ENCODE results near the gene ZBTB39.

The ZBTB39 gene

DNA sequence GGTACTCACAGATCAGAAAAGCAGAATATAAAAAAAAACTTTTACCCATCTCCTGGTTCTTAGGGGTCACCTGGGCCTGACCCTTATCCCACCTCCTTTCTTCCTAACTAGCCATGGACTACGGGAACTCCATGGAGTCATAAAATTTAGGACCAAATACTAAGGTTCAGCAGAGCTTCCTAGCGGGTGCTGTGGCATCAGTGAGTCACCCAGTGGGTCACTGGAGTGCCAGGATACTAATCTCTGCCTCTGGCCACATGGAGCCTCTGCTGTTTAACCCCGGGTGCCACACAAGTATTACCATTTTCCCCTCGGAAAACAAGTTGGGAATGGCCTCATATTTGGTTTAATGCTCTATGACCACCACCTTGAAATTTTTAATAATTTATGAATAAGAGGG, 6.9 kb downstream of the ZBTB39 start:
- ATAC-seq = no peak
- no peaks in the 10 kb centered on the region for H3K27me3 Mint-ChIP-seq
- H3K4me1 Mint-ChIP-seq = peaks cover 44% of the 10 kb centered on the region
- H3K27ac Mint-ChIP-seq = no peak overlapping the region
- H3K36me3 Mint-ChIP-seq (ENCODE audit: low read depth) = peaks cover 40% of the 10 kb centered on the region
- H3K4me3 Mint-ChIP-seq = no peak overlapping the region
- no peaks in the 10 kb centered on the region for H3K9me3 Mint-ChIP-seq
- no peak for DNase-seq

DNA sequence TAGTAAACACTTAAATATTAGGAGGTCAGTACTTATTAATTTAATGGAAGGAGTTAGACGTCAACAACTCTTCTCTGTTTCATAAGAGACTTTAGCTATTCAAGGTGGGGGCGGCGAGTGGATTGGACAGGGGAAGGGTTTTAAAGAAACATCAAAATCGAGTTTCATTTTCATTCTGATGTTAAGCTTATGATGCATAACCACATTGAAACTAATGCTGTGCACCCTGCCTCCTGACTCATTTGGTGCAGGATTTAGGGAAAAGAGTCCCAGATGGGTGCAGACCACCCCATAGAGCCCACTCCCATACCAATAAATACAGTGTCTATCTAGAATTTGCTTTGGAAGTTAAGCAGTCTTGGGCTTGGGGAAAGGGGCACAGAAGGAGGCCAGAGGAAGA, 7.4 kb downstream of the ZBTB39 start:
- peak overlapping the region; percentile 65 for H3K27ac Mint-ChIP-seq
- no peak overlapping the region for H3K4me3 Mint-ChIP-seq
- H3K36me3 Mint-ChIP-seq (ENCODE audit: low read depth) = peaks cover 35% of the 10 kb centered on the region
- no peaks in the 10 kb centered on the region for H3K27me3 Mint-ChIP-seq
- DNase-seq = peak; percentile 60
- ATAC-seq = peak; percentile 80
- H3K4me1 Mint-ChIP-seq = peaks cover 44% of the 10 kb centered on the region
- H3K9me3 Mint-ChIP-seq = no peaks in the 10 kb centered on the region

DNA sequence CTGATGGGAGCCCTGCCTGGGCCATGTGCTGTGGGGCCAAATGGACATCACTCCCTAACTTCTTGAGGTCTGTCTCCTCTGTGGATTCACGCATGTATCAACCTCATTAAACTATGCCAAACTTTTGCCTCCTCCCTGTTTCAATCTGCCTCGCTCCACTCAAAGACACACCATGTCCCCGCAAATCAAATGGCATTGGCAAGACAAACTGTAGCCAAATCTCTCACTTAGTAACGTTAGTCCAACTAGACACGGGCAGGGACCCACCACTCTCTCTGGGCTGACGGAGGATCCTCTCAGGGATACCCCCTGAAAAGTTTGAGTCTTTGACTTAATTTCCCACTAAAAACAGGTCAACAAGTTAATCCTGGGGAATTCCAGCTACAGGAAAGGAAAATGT, 8.0 kb downstream of the ZBTB39 start:
- Mint-ChIP-seq H3K4me1 (peaks cover 44% of the 10 kb centered on the region), H3K36me3 (ENCODE audit: low read depth) (peaks cover 29% of the 10 kb centered on the region), H3K27me3 (no peaks in the 10 kb centered on the region)

DNA sequence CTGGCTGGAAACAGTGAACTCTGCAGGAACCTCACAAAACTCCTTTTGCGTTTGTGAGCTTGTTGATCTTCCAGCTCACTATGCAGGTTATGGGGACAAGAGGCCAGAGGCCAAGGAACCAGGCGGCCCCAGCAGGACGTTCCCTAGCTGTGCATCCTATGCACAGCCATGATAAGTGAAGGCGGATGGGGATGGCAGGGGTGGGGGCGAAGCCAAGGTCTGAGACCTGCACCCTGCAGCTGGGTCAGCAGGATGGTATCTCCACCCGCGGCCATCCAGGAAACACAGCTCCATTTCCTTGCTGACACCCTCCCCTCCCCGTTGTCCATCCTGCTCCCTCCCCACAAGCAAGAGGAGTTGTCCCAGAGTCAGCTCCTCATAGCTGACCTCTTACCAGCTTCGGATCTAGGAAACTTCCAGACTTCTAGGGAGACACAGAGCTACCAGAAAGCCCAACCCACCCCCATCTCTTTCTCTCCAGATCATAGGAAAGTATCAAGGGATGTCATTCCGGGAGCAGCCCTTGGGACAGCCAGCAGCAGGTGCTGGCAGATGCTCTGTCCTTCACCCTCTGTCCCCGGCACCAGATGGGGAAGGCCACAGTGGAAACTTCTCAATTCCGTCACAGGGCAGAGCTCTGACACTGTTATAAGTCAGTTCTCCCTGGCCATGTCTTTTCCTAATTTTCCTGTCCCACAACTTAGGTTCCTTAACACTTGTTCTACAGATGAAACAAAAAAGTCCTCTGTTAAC, 9.4 kb downstream of the ZBTB39 start:
- no peaks in the 10 kb centered on the region for H3K27me3 Mint-ChIP-seq
- peaks cover 43% of the 10 kb centered on the region for H3K4me1 Mint-ChIP-seq
- H3K9me3 Mint-ChIP-seq = no peaks in the 10 kb centered on the region
- no peak for ATAC-seq
- H3K4me3 Mint-ChIP-seq = no peak overlapping the region
- peaks cover 21% of the 10 kb centered on the region for H3K36me3 Mint-ChIP-seq (ENCODE audit: low read depth)
- H3K27ac Mint-ChIP-seq = no peak overlapping the region
- DNase-seq = no peak

More for the DNA sequence above, 8.0 kb downstream of the ZBTB39 start:
- ATAC-seq = no peak
- Mint-ChIP-seq H3K9me3 (no peaks in the 10 kb centered on the region), H3K4me3 (no peak overlapping the region), H3K27ac (peak overlapping the region; percentile 52)
- DNase-seq = no peak

- H3K9me3 Mint-ChIP-seq = no peaks in the 10 kb centered on the region
- no peaks in the 10 kb centered on the region for H3K27me3 Mint-ChIP-seq
- ATAC-seq = no peak
- peaks cover 21% of the 10 kb centered on the region for H3K36me3 Mint-ChIP-seq (ENCODE audit: low read depth)
- DNase-seq = no peak
- H3K4me3 Mint-ChIP-seq = no peak overlapping the region
- no peak overlapping the region for H3K27ac Mint-ChIP-seq
- H3K4me1 Mint-ChIP-seq = peaks cover 43% of the 10 kb centered on the region
Observed at GRCh38 chr12:56995930-56996496, 10.3 kb downstream of the ZBTB39 start.

DNA sequence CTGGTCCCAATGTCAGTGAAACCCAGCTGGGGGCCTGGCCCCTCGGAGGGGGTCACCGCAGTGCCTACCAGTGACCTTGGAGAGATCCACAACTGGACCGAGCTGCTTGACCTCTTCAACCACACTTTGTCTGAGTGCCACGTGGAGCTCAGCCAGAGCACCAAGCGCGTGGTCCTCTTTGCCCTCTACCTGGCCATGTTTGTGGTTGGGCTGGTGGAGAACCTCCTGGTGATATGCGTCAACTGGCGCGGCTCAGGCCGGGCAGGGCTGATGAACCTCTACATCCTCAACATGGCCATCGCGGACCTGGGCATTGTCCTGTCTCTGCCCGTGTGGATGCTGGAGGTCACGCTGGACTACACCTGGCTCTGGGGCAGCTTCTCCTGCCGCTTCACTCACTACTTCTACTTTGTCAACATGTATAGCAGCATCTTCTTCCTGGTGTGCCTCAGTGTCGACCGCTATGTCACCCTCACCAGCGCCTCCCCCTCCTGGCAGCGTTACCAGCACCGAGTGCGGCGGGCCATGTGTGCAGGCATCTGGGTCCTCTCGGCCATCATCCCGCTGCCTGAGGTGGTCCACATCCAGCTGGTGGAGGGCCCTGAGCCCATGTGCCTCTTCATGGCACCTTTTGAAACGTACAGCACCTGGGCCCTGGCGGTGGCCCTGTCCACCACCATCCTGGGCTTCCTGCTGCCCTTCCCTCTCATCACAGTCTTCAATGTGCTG, 11.0 kb downstream of the ZBTB39 start:
- Mint-ChIP-seq H3K36me3 (ENCODE audit: low read depth) (peaks cover 14% of the 10 kb centered on the region), H3K4me3 (no peak overlapping the region), H3K27me3 (no peaks in the 10 kb centered on the region), H3K4me1 (peaks cover 37% of the 10 kb centered on the region), H3K27ac (no peak overlapping the region), H3K9me3 (no peaks in the 10 kb centered on the region)
- ATAC-seq (no peak), DNase-seq (no peak)

- no peaks in the 10 kb centered on the region for H3K27me3 Mint-ChIP-seq
- no peak overlapping the region for H3K4me3 Mint-ChIP-seq
- ATAC-seq (no peak), DNase-seq (no peak)
- H3K9me3 Mint-ChIP-seq = no peaks in the 10 kb centered on the region
- H3K27ac Mint-ChIP-seq = no peak overlapping the region
- peaks cover 7% of the 10 kb centered on the region for H3K36me3 Mint-ChIP-seq (ENCODE audit: low read depth)
- peaks cover 26% of the 10 kb centered on the region for H3K4me1 Mint-ChIP-seq
Observed at GRCh38 chr12:56994231-56994746, 12.1 kb downstream of the ZBTB39 start.

- peaks cover 6% of the 10 kb centered on the region for H3K36me3 Mint-ChIP-seq (ENCODE audit: low read depth)
- H3K27me3 Mint-ChIP-seq = peaks cover 2% of the 10 kb centered on the region
- H3K27ac Mint-ChIP-seq = no peak overlapping the region
- H3K4me3 Mint-ChIP-seq = no peak overlapping the region
- H3K9me3 Mint-ChIP-seq = no peaks in the 10 kb centered on the region
- ATAC-seq (no peak), DNase-seq (no peak)
- peaks cover 17% of the 10 kb centered on the region for H3K4me1 Mint-ChIP-seq
Observed at GRCh38 chr12:56993346-56993745, 13.0 kb downstream of the ZBTB39 start.

DNA sequence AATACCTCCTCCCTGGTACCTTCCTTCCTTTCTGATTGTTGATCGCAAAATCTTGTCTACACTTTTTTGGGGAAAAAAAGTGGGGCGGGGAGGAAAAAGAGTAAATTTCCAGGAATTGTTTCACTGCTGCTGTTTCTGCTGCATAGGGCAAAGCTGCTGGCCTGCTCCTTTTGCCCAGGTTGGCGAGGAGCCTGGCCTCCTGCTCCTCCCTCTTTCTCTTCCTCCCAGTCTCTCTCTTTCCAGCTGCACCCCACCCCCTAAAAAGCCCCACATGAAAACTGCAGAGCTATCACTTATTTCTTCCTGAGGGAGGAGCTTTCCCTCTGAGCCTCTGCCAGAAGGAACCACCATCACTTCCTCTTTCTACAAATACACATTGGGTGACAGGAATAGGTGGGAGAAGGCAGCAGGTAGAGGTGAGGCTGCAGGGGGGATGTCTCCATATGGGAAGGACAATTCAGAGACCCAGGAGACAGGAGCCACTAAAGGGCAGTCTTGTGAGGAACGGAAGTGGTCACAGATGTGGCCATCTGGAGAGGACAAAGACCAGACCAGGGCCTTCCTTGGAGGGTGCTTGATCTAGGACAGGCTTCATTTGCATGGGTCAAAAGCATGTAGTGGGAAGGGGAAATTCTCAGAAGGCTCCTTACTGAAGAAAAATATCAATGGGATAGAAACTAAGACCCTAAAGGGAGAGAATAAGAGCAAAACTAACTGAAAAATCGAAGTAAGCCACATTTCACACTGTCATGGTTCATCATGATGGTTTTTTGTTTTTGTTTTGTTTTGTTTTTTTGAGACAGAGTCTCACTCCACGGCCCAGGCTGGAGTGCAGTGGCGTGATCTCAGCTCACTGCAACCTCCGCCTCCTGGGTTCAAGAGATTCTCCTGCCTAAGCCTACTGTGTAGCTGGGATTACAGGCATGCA, 14.8 kb downstream of the ZBTB39 start:
- DNase-seq = no peak
- H3K4me1 Mint-ChIP-seq = peaks cover 13% of the 10 kb centered on the region
- H3K27ac Mint-ChIP-seq = no peak overlapping the region
- H3K9me3 Mint-ChIP-seq = no peaks in the 10 kb centered on the region
- H3K4me3 Mint-ChIP-seq = no peak overlapping the region
- peaks cover 3% of the 10 kb centered on the region for H3K27me3 Mint-ChIP-seq
- ATAC-seq = no peak
- H3K36me3 Mint-ChIP-seq (ENCODE audit: low read depth) = peaks cover 2% of the 10 kb centered on the region

GRCh38 chr12:56990648-56991318, 15.6 kb downstream of the ZBTB39 start:
- Mint-ChIP-seq H3K27me3 (peaks cover 3% of the 10 kb centered on the region), H3K27ac (no peak overlapping the region), H3K4me3 (no peak overlapping the region), H3K9me3 (no peaks in the 10 kb centered on the region), H3K36me3 (ENCODE audit: low read depth) (no peaks in the 10 kb centered on the region), H3K4me1 (peaks cover 13% of the 10 kb centered on the region)
- peak; percentile 33 for ATAC-seq
- no peak for DNase-seq

DNA sequence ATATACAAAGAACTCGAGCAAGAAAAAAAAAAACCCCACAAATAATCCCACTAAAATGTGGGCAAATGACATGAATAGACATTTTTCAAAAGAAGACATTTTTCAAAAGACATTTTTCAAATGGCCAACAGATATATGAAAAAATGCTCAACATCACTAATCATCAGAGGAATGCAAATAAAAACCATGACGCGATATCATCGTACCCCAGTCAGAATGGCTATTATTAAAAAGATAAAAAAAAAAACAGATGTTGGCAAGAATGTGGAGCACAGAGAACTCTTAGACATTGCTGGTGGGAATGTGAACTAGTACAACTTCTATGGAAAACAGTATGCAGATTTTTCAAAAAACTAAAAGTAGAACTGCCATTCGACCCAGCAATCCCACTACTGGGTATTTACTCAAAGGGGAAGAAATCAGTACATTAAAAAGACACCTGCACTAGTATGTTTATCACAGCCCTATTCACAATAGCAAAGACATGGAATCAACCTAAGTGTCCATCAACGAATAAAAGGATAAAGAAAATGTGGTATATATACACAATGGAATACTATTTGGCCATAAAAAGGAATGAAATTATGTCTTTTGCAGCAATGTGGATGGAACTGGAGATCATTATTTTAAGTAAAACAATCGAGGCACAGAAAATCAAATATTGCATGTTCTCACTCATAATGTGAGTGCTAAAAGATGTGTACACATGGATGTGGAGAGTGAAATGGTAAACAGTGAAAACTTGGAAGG, 16.3 kb downstream of the ZBTB39 start:
- DNase-seq = no peak
- no peak for ATAC-seq
- no peaks in the 10 kb centered on the region for H3K9me3 Mint-ChIP-seq
- H3K36me3 Mint-ChIP-seq (ENCODE audit: low read depth) = no peaks in the 10 kb centered on the region
- H3K4me3 Mint-ChIP-seq = no peak overlapping the region
- H3K27me3 Mint-ChIP-seq = peaks cover 3% of the 10 kb centered on the region
- peaks cover 13% of the 10 kb centered on the region for H3K4me1 Mint-ChIP-seq
- peak overlapping the region; percentile 19 for H3K27ac Mint-ChIP-seq

GRCh38 chr12:56988207-56988739, 18.1 kb downstream of the ZBTB39 start:
- Mint-ChIP-seq H3K4me3 (no peak overlapping the region), H3K4me1 (peaks cover 13% of the 10 kb centered on the region), H3K27ac (no peak overlapping the region), H3K27me3 (peaks cover 3% of the 10 kb centered on the region), H3K9me3 (no peaks in the 10 kb centered on the region), H3K36me3 (ENCODE audit: low read depth) (no peaks in the 10 kb centered on the region)
- no peak for ATAC-seq
- DNase-seq = no peak

- Mint-ChIP-seq H3K27ac (no peak overlapping the region), H3K4me1 (peaks cover 13% of the 10 kb centered on the region), H3K27me3 (peaks cover 3% of the 10 kb centered on the region), H3K4me3 (no peak overlapping the region), H3K9me3 (no peaks in the 10 kb centered on the region), H3K36me3 (ENCODE audit: low read depth) (no peaks in the 10 kb centered on the region)
- peak; percentile 83 for DNase-seq
- ATAC-seq = peak; percentile 47
Observed at GRCh38 chr12:56987551-56988053, 18.7 kb downstream of the ZBTB39 start.
